NCI-H1092 (cell line): ENCODE measurements around the gene ANKRD28.
"Not testable (repeated sequence)": the region's sequence is repeated elsewhere in the genome, so short reads cannot be mapped to it uniquely, and the experiment has no call there.

Experiments
- DNase-seq: peaks from one replicate; lab custom pipeline; 2025; lab: John Stamatoyannopoulos, UW

The ANKRD28 gene

GRCh38 chr3:15769256-15769915 lies 28.4 kb downstream of the ANKRD28 start:
- DNase-seq, result no peak

- DNase-seq, result no peak
Measured at GRCh38 chr3:15768421-15769255, 29.1 kb downstream of the ANKRD28 start.

GRCh38 chr3:15766406-15766805 lies 31.4 kb downstream of the ANKRD28 start:
- DNase-seq, result no peak

GRCh38 chr3:15758295-15758694 lies 39.5 kb downstream of the ANKRD28 start:
- no peak for DNase-seq

- no peak for DNase-seq
Measured at GRCh38 chr3:15757824-15758223, 40.0 kb downstream of the ANKRD28 start.

- DNase-seq, result no peak
Measured at GRCh38 chr3:15756505-15756904, 41.3 kb downstream of the ANKRD28 start.

- no peak for DNase-seq
Measured at GRCh38 chr3:15755780-15756179, 42.0 kb downstream of the ANKRD28 start.

GRCh38 chr3:15755181-15755580 lies 42.6 kb downstream of the ANKRD28 start:
- no peak for DNase-seq

- DNase-seq, result no peak
Measured at GRCh38 chr3:15754047-15754446, 43.7 kb downstream of the ANKRD28 start.

- no peak for DNase-seq
Measured at GRCh38 chr3:15753056-15753710, 44.6 kb downstream of the ANKRD28 start.

- DNase-seq, result no peak
Measured at GRCh38 chr3:15750879-15751278, 46.9 kb downstream of the ANKRD28 start.

GRCh38 chr3:15750143-15750542 lies 47.6 kb downstream of the ANKRD28 start:
- no peak for DNase-seq

GRCh38 chr3:15745896-15746295 lies 51.9 kb downstream of the ANKRD28 start:
- not testable (repeated sequence) for DNase-seq

GRCh38 chr3:15744176-15744575 lies 53.6 kb downstream of the ANKRD28 start:
- DNase-seq, result no peak

GRCh38 chr3:15743587-15744009 lies 54.2 kb downstream of the ANKRD28 start:
- no peak for DNase-seq

GRCh38 chr3:15742236-15742635 lies 55.5 kb downstream of the ANKRD28 start:
- DNase-seq, result not testable (repeated sequence)

- DNase-seq, result not testable (repeated sequence)
Measured at GRCh38 chr3:15738616-15739005, 59.2 kb downstream of the ANKRD28 start.

- DNase-seq, result no peak
Measured at GRCh38 chr3:15731024-15731423, 66.8 kb downstream of the ANKRD28 start.

GRCh38 chr3:15728766-15729165 lies 69.0 kb downstream of the ANKRD28 start:
- DNase-seq, result no peak

GRCh38 chr3:15726881-15727280 lies 70.9 kb downstream of the ANKRD28 start:
- no peak for DNase-seq

- DNase-seq, result no peak
Measured at GRCh38 chr3:15726043-15726442, 71.7 kb downstream of the ANKRD28 start.

- no peak for DNase-seq
Measured at GRCh38 chr3:15724446-15724845, 73.3 kb downstream of the ANKRD28 start.

- no peak for DNase-seq
Measured at GRCh38 chr3:15723624-15723884, 74.2 kb downstream of the ANKRD28 start.
